ENCODE measurements around the gene MFAP3L.
"Not testable (repeated sequence)": the region's sequence is repeated elsewhere in the genome, so short reads cannot be mapped to it uniquely, and the experiment has no call there.

The MFAP3L gene

DNA sequence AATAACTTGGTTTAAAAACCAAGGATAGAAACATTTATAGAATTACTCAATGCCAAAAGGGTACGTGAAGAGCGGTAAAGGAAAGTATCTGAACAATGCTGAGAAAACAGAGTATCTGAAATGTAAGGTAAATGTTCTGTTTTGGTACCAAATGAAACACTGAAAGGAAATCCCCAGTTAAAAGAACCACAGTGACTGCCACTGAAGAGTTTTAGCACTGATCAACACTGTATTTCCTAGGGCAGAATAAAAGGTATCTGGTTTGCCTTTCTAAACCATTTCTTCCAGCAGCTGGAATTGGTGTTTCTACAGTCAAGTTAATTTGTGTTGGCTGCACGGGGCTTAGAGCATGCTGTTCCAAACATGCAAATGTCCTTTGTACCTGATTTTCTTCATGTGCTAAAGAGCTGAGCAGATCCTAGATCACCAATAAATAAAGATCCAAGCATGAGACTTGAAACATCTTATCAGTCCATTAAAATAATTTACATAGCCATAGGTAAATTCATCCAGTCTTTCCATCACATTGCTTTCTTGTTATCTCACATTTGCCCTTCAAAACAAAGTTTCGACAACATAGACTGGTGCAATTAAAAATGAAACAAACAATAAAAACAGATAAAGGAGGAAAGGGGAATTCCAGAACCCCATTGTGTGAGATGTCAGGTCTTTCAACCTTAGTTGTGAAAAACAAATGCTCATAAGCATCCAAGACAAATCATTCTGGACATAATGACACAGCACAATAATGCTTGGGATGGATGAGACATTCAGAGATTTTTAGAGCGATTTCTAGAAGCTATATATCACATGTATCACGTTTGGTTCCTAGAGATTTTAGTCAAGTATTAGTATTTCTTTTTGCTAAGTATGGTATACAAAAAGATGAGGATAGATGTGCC is 38.6 kb downstream of the MFAP3L start:
- DNase-seq (ENCODE audit: low spot score): no peak

DNA sequence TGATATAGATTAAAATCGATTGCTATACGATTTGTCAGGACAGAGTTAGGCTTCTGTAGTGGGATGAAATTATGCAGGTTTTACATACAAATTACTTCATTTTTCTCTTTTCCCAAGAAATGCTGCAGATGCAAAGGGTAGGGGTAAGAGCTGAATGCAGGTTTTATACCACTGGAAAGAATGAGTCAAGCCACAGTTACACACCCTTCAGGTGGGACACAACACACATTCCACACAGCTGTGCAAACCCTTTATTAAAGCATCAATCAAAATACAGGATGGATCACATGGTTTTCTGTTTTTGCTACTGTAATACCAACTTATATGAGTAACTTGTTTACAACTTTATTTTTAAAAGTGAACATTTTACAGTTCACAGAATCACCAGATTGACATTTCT is 39.8 kb downstream of the MFAP3L start:
- DNase-seq (ENCODE audit: low spot score): no peak

DNA sequence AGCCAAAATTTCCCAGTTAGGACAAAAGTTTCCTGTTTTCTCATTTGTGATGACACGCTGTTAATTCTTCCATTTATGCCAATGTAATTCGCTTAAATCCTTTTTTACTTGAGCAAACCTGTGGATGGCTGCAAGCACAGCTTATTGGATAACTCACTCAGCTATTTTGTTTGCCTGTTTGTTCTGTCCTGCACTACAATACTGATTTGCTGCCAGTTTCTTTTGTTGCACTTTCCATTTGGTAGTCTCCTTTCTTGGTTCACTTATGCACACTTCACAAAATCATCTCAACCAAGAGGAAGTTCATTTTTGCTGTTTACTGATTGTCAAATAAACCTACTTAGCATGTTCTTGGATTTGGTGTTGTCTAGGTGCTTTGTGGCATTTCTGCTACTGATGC is 40.3 kb downstream of the MFAP3L start:
- DNase-seq (ENCODE audit: low spot score): no peak

GRCh38 chr4:169984745-169985144 is 41.5 kb downstream of the MFAP3L start:
- no peak for DNase-seq (ENCODE audit: low spot score)

GRCh38 chr4:169984173-169984572 is 42.0 kb downstream of the MFAP3L start:
- no peak for DNase-seq (ENCODE audit: low spot score)

GRCh38 chr4:169976951-169977350 is 49.2 kb downstream of the MFAP3L start:
- no peak for DNase-seq (ENCODE audit: low spot score)

- DNase-seq (ENCODE audit: low spot score): no peak
These were observed 50.1 kb downstream of the MFAP3L start for GRCh38 chr4:169975838-169976796.

DNA sequence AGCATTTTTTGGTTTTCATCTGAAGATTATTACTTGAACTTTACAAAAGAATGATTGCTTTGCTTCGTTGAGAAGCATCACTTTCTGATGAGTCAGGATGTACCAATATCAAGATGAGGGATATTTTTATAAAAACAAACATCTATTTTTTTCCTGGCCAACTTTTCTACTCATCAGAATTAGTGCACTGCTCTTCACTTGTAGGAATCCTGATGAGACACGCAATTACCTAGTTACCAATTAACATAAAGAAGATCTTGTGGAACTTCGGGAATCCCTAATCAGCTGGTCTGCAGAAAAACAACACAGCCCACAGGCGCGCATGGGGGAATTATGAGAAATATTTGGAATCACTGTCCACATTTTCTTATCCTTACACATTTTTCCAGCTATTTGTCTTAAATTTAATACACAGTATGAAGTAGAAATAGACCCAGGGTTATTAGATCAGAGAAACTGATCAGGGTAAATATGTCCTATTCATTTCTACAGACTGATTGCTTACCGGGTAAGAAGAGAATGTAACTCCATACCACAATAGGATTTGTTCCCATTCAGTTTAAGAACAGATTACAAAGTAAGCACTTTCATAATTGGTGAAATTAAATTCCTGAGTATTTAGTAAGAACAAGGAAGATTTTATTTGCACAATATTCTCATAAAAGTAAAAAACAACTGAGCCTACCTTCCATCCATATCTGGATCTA is 50.9 kb downstream of the MFAP3L start:
- no peak for DNase-seq (ENCODE audit: low spot score)

DNA sequence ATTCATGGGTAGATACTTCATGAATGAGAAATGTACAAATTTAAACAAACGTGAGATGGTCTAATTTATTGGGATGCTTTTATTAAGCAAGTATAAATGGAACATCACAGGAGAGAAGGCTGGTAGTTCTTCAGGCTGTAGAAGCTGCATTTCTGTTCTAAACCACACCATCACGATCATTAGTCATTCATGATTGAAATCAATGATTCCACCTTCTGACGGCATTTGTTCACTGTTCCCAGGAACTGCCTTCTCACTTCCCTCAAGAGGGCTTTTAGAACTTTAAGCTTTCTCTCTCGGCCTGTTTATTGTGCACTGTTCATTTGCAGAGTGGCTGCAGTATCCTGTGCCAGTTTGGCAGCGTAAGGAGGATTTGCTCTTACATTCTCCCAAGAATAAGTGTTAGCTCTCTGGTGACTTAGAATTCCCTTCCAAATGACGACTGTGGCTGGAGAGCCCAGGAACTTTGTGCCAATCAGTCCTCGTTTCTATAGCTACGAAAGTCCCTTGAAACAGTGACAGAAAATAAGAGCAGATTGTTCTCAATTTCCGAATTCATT is 54.7 kb downstream of the MFAP3L start:
- no peak for DNase-seq (ENCODE audit: low spot score)

GRCh38 chr4:169968999-169969398 is 57.2 kb downstream of the MFAP3L start:
- no peak for DNase-seq (ENCODE audit: low spot score)

GRCh38 chr4:169963998-169964397 is 62.2 kb downstream of the MFAP3L start:
- no peak for DNase-seq (ENCODE audit: low spot score)

DNA sequence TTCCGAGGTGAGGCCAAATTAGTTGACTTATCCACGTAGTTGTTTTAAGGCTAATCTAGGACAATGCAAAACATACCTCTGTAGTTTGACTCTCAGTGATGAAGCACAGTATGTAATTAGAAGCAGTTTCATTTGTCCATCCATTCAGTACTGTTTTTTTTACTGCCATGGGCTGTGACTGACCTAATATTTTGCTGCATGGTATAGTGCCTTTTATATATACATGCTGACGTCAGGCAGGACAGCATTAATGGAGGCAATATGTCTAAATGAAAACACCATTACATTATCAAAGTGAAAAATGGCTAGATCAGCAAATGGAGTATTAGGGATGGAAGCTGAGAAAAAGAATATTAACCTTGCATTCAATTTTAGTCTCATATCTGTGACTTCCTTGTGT is 66.9 kb downstream of the MFAP3L start:
- no peak for DNase-seq (ENCODE audit: low spot score)

- no peak for DNase-seq (ENCODE audit: low spot score)
These were observed 67.6 kb downstream of the MFAP3L start for GRCh38 chr4:169958629-169959028.

GRCh38 chr4:169957785-169958184 is 68.4 kb downstream of the MFAP3L start:
- DNase-seq (ENCODE audit: low spot score): no peak

GRCh38 chr4:169956091-169956843 is 69.9 kb downstream of the MFAP3L start:
- DNase-seq (ENCODE audit: low spot score): no peak

- DNase-seq (ENCODE audit: low spot score): no peak
These were observed 70.7 kb downstream of the MFAP3L start for GRCh38 chr4:169955521-169955920.

DNA sequence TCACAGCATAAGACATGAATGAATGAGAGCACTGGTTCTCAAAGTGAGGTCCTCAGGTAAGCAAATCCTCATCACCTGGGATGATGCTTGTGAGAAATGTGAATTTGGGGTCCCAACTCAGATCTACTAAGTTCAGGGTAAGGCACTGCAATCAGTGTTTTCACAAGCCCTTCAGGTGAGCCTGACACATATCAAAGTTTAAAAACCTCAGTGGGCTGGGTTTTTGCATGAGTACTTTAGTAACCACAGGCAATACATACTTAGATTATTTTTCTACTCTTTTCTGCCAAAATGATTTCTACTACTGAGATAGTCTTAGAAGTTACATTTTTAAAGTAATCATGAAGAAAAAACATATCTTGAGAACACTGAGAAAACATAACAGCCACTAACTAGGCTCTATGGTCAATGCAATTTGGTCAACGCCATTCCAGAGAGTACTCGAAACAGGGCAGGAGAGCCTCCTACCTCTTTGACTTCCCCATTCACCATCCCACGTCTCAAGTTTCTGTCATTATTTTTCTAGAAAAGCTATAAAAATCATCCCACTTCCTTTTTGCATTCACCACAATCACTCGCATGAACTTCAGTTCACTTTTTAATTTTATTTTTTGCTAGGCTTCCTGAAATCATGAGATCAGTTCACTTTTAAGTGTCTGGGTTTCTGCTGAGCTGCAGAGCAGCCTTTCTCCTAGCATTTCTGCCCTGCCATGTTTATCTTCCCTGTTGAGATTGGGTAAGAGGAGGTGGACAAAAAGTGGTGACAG is 73.8 kb downstream of the MFAP3L start:
- no peak for DNase-seq (ENCODE audit: low spot score)

DNA sequence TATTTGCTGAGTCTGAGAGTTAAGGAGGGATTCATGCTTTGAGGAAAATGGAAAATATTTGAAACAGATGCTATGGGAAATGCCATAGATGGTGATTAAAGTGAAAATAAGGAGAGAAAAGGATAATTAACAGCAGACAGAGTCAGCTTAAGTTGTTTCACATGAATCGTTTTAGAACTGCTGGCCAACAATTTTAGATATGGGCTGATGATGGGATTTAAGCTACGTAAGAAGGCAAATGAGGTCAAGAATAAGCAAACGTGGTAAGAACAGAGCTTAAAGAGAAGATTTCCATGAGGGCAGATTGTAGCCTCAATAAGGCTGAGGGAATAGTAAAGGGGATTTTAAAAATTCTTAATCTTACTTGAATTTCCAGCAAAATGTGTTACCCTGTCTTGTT is 77.9 kb downstream of the MFAP3L start:
- no peak for DNase-seq (ENCODE audit: low spot score)

DNA sequence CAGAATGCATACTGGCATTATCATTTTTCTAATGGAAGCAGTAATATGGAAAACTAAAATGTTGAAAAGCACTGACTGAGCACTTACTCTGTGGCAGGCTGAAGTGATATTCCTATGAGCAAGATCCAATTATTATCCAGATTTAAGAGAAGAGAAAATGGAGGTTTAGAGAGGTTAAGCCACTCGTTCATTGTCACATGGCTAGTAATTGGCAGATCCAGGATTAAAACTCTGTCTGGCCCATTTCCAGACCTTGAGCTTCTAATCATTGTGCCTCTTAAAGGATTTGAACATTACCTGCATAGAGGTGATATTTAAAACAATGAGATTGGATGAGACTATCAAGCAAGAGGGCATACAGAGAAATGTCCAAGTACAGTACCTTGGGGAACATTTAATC is 80.6 kb downstream of the MFAP3L start:
- DNase-seq (ENCODE audit: low spot score): no peak

GRCh38 chr4:169943601-169944000 is 82.6 kb downstream of the MFAP3L start:
- DNase-seq (ENCODE audit: low spot score): not testable (repeated sequence)

Measured in SK-N-DZ (cell line).